A549 (cell line): ENCODE results near the gene IGF1. TPM values are rescaled to one million over a fixed set of nuclear protein-coding genes. Genes with fewer than 3 reads are reported as not detected.

ENCODE experiments used
- ATAC-seq, 2 experiments: fragments of 200-7000 bp in 1 of 2; fragments of >200 bp in 1 of 2; cut with Nextera tagmentation in 1 of 2; cut with Tn5 transposase in 1 of 2; 3 replicates each; pipeline versions ENCODE4 v1.8.0 to v1.9.1; 2018 to 2020; ENCODE audit warnings: mild to moderate bottlenecking in 1 of 2, moderate library complexity in 1 of 2
- CTCF ChIA-PET: fragments of 300-600 bp; sonication (Branson Sonifier 250); formaldehyde crosslinking; extraction: SDS; loops from one replicate; lab custom pipeline; 2021; ENCODE audit warnings: antibody characterized with exemption, inconsistent platforms; lab: Yijun Ruan, JAX
- POLR2A ChIA-PET: fragments of 350-600 bp; formaldehyde crosslinking; extraction: SDS; loops from one replicate; lab custom pipeline; 2021; ENCODE audit warnings: antibody characterized with exemption, inconsistent platforms; lab: Yijun Ruan, JAX
- DNase-seq, 2 experiments: peaks; one replicate each; pipeline versions ENCODE4 v3.0.0 to v3.0.0-alpha.2; 2011 to 2016; ENCODE audit warnings: low read depth in 1 of 2, low spot score in 1 of 2
- FAIRE-seq: peaks from 2 replicates; lab custom pipeline; 2011; peaks lifted over from hg19 to GRCh38; lab: Jason Lieb, UNC
- H3K27ac ChIP-seq, 2 experiments: fragments of >200 bp; sonication (Bioruptor Twin); formaldehyde crosslinking; 3 replicates each; pipeline ENCODE4 v1.5.1; 2016 to 2017
- H3K4me1 ChIP-seq: fragments of >200 bp; sonication (Bioruptor Twin); formaldehyde crosslinking; 3 replicates; pipeline ENCODE4 v1.6.1; 2016
- H3K4me2 ChIP-seq: fragments of >200 bp; sonication (Bioruptor Twin); formaldehyde crosslinking; 3 replicates; pipeline ENCODE4 v1.6.1; 2016
- H3K4me3 ChIP-seq: fragments of >200 bp; sonication (Bioruptor Twin); formaldehyde crosslinking; 3 replicates; pipeline ENCODE4 v1.5.1; 2016
- H3K9me3 ChIP-seq: fragments of >200 bp; sonication (Bioruptor Twin); formaldehyde crosslinking; 3 replicates; pipeline ENCODE4 v1.6.1; 2016
- BCL3 ChIP-seq: fragments of >200 bp; sonication (Bioruptor Twin); formaldehyde crosslinking; IDR thresholded peaks from 3 replicates; pipeline ENCODE4 v1.6.1; 2016
- BHLHE40 ChIP-seq: IDR thresholded peaks from 2 replicates; pipeline ENCODE4 v1.6.1; 2012; ENCODE audit warnings: low read depth, low read length, inconsistent platforms
- CBX2 ChIP-seq: fragments of 200-600 bp; sonication (generic); IDR thresholded peaks from 2 replicates; pipeline ENCODE4 v1.6.1; 2016; ENCODE audit warnings: low read depth, mild to moderate bottlenecking, borderline replicate concordance
- CBX8 ChIP-seq: fragments of 200-600 bp; sonication (generic); IDR thresholded peaks from 2 replicates; pipeline ENCODE4 v1.6.1; 2016
- EHF ChIP-seq: fragments of 250-450 bp; sonication (Bioruptor Pico); IDR thresholded peaks from 2 replicates; pipeline ENCODE4 v1.5.0; 2020; ENCODE audit warnings: mild to moderate bottlenecking
- ESRRA ChIP-seq: fragments of 150-350 bp; IDR thresholded peaks from 2 replicates; pipeline ENCODE4 v1.6.1; 2014; ENCODE audit warnings: mild to moderate bottlenecking, low read length, borderline replicate concordance
- FOSB ChIP-seq: fragments of 250-450 bp; sonication (Bioruptor Pico); IDR thresholded peaks from 2 replicates; pipeline ENCODE4 v1.5.0; 2020; ENCODE audit warnings: mild to moderate bottlenecking, moderate library complexity
- FOSL2 ChIP-seq, 2 experiments: fragments of 450-650 bp in 1 of 2; fragments of >200 bp in 1 of 2; sonication (Bioruptor Twin) in 1 of 2; formaldehyde crosslinking; IDR thresholded peaks; 2 replicates each; pipeline versions ENCODE4 v1.5.0 to v1.6.1; 2016 to 2020; ENCODE audit warnings: mild to moderate bottlenecking in 1 of 2, moderate library complexity in 1 of 2
- GATA3 ChIP-seq: IDR thresholded peaks from 2 replicates; pipeline ENCODE4 v1.6.1; 2012; ENCODE audit warnings: borderline replicate concordance
- HES2 ChIP-seq: fragments of >200 bp; sonication (Bioruptor Twin); formaldehyde crosslinking; IDR thresholded peaks from 2 replicates; pipeline ENCODE4 v1.6.1; 2016
- HOXA7 ChIP-seq: fragments of 250-450 bp; sonication (Bioruptor Pico); IDR thresholded peaks from 2 replicates; pipeline ENCODE4 v1.5.0; 2020; ENCODE audit warnings: mild to moderate bottlenecking, moderate library complexity
- HOXB13 ChIP-seq: fragments of 250-450 bp; sonication (Bioruptor Pico); IDR thresholded peaks from 2 replicates; pipeline ENCODE4 v1.5.0; 2020; ENCODE audit warnings: low read depth, mild to moderate bottlenecking, moderate library complexity
- HOXB5 ChIP-seq: fragments of 250-450 bp; sonication (Bioruptor Pico); IDR thresholded peaks from 2 replicates; pipeline ENCODE4 v1.5.0; 2020; ENCODE audit warnings: mild to moderate bottlenecking, moderate library complexity
- JUNB ChIP-seq: fragments of >200 bp; sonication (Bioruptor Twin); formaldehyde crosslinking; IDR thresholded peaks from 2 replicates; pipeline ENCODE4 v1.6.1; 2016
- KDM5A ChIP-seq: fragments of 200-600 bp; sonication (generic); IDR thresholded peaks from 2 replicates; pipeline ENCODE4 v1.6.1; 2016; ENCODE audit warnings: antibody characterized with exemption, mild to moderate bottlenecking
- MAFK ChIP-seq: fragments of 450-650 bp; IDR thresholded peaks from 2 replicates; pipeline ENCODE4 v1.6.1; 2014; ENCODE audit not compliant: partially characterized antibody
- MAX ChIP-seq: IDR thresholded peaks from 2 replicates; pipeline ENCODE4 v1.6.1; 2012
- MAZ ChIP-seq: fragments of 150-350 bp; IDR thresholded peaks from 2 replicates; pipeline ENCODE4 v1.6.1; 2014; ENCODE audit warnings: antibody characterized with exemption, low read depth, low read length, borderline replicate concordance
- NFE2L2 ChIP-seq: fragments of 150-350 bp; conservative IDR thresholded peaks from 2 replicates; pipeline ENCODE4 v1.6.1; 2014; ENCODE audit warnings: low read length
- NPAS2 ChIP-seq: fragments of 250-450 bp; sonication (Bioruptor Pico); IDR thresholded peaks from 2 replicates; pipeline ENCODE4 v1.8.0; 2022; ENCODE audit warnings: mild to moderate bottlenecking, moderate library complexity, borderline replicate concordance
- PHF8 ChIP-seq: fragments of 200-600 bp; sonication (generic); IDR thresholded peaks from 2 replicates; pipeline ENCODE4 v1.6.1; 2016; ENCODE audit warnings: low read depth, mild to moderate bottlenecking, antibody characterized with exemption, moderate library complexity, borderline replicate concordance
- POLR2AphosphoS2 ChIP-seq: conservative IDR thresholded peaks from 2 replicates; pipeline ENCODE4 v1.6.1; 2012; ENCODE audit warnings: low read length, improper control_type of control experiment, inconsistent platforms
- RAD21 ChIP-seq, 2 experiments: fragments of >200 bp in 1 of 2; sonication (Bioruptor Twin) in 1 of 2; formaldehyde crosslinking in 1 of 2; IDR thresholded peaks in 1 of 2; conservative IDR thresholded peaks in 1 of 2; 2 replicates in 1 of 2; 3 replicates in 1 of 2; pipeline ENCODE4 v1.6.1; 2012 to 2018; ENCODE audit warnings: inconsistent platforms in 1 of 2
- RARB ChIP-seq: fragments of 250-450 bp; sonication (Bioruptor Pico); IDR thresholded peaks from 2 replicates; pipeline ENCODE4 v1.8.0; 2021; ENCODE audit warnings: mild to moderate bottlenecking, moderate library complexity
- RCOR1 ChIP-seq: fragments of 150-350 bp; IDR thresholded peaks from 2 replicates; pipeline ENCODE4 v1.6.1; 2014; ENCODE audit warnings: antibody characterized with exemption, low read length, low read depth
- REST ChIP-seq: fragments of 200-600 bp; sonication (generic); IDR thresholded peaks from 2 replicates; pipeline ENCODE4 v1.6.1; 2016; ENCODE audit warnings: antibody characterized with exemption, mild to moderate bottlenecking, moderate library complexity
- RNF2 ChIP-seq: fragments of 200-600 bp; sonication (generic); IDR thresholded peaks from 2 replicates; pipeline ENCODE4 v1.6.1; 2016; ENCODE audit warnings: low read depth, mild to moderate bottlenecking, antibody characterized with exemption, moderate library complexity, borderline replicate concordance
- SMC3 ChIP-seq: fragments of >200 bp; sonication (Bioruptor Twin); formaldehyde crosslinking; IDR thresholded peaks from 3 replicates; pipeline ENCODE4 v1.6.1; 2018; ENCODE audit warnings: inconsistent platforms
- SREBF2 ChIP-seq: fragments of 450-650 bp; IDR thresholded peaks from 2 replicates; pipeline ENCODE4 v1.6.1; 2014; ENCODE audit warnings: mild to moderate bottlenecking, moderate library complexity
- TP53 ChIP-seq: fragments of 250-450 bp; sonication (Bioruptor Pico); IDR thresholded peaks from 2 replicates; pipeline ENCODE4 v1.5.0; 2021; ENCODE audit warnings: mild to moderate bottlenecking, moderate library complexity
- USF2 ChIP-seq: fragments of 450-650 bp; IDR thresholded peaks from 2 replicates; pipeline ENCODE4 v1.6.1; 2014; ENCODE audit warnings: antibody characterized with exemption
- ZFP36 ChIP-seq: fragments of 450-650 bp; IDR thresholded peaks from 2 replicates; pipeline ENCODE4 v1.6.1; 2014; ENCODE audit warnings: borderline replicate concordance; ENCODE audit not compliant: partially characterized antibody
- ZSCAN20 ChIP-seq: fragments of 250-450 bp; sonication (Bioruptor Pico); IDR thresholded peaks from 2 replicates; pipeline ENCODE4 v1.8.0; 2022; ENCODE audit warnings: mild to moderate bottlenecking, moderate library complexity
- WGBS: methylation state at CpG from one replicate; pipeline ENCODE4 v1.1.6; 2017; ENCODE audit errors: missing lambda C conversion rate; 5-methylcytosine and 5-hydroxymethylcytosine counted together
- polyA plus RNA-seq, 4 experiments: library from polyadenylated mRNA; depleted of rRNA in 3 of 4; stranded (reverse); fragments of >200 nt; fragmentation: RNase III in 1 of 4; extraction: RNeasy Plus Mini Kit Qiagen cat#74134 plus additional on column Dnase treatment in 1 of 4; gene quantifications; 2 replicates in 3 of 4; 3 replicates in 1 of 4; pipeline ENCODE4 v1.2.3, GENCODE V29; 2011 to 2017

Gene IGF1
- polyA plus RNA-seq, 2 of the 4 experiments (the other 2 are of a cell fraction), result 0.16 TPM; not detected in 1

- ChIA-PET CTCF (interaction anchor here (0.9 kb wide), 1 partner anchor 17 kb away, joined by 3 read pairs; no protein-coding TSS in a partner anchor), POLR2A (no interaction called here)
- Histone ChIP-seq H3K9me3 (no peaks in the 10 kb centered on the region), H3K4me3 (no peak overlapping the region), H3K4me2 (no peak overlapping the region), H3K4me1 (no peaks in the 10 kb centered on the region), H3K27ac (no peak overlapping the region)
- no peak for ATAC-seq
- TF ChIP-seq SMC3 (no peak), RARB (no peak), RAD21 (conservative IDR thresholded peaks at IDR 0.05 in 1 of 2, IDR thresholded peaks at IDR 0.05 in 1 of 2) (no peak), ZSCAN20 (CRISPR knock-in tag) (no peak), ESRRA (no peak), EHF (no peak), NFE2L2 (no peak), MAFK (no peak), USF2 (no peak), HOXB13 (CRISPR knock-in tag) (no peak), BHLHE40 (no peak), HOXB5 (no peak), GATA3 (no peak), FOSB (no peak), MAZ (no peak), RCOR1 (no peak), RNF2 (no peak), HOXA7 (CRISPR knock-in tag) (no peak), CBX2 (no peak)
- 72% methylated on average over 1 of the region's 1 CpG for WGBS
- DNase-seq, result no peak
- FAIRE-seq, result no peak
Measured at GRCh38 chr12:102394200-102394599, 86.2 kb downstream of the IGF1 start.

GRCh38 chr12:102390068-102390467, 90.3 kb downstream of the IGF1 start:
- POLR2A ChIA-PET, result no interaction called here
- ATAC-seq, result no peak

More at GRCh38 chr12:102390068-102390467, 90.3 kb downstream of the IGF1 start:
- H3K4me3 ChIP-seq, result no peak overlapping the region
- WGBS, result 33% methylated on average over 4 of the region's 4 CpGs
- peaks cover 5% of the 10 kb centered on the region; the same call in 2 of the 3 replicates for H3K9me3 ChIP-seq
- TF ChIP-seq MAX (no peak), HOXA7 (CRISPR knock-in tag) (no peak), CBX2 (no peak), HES2 (no peak), CBX8 (no peak), REST (no peak), JUNB (no peak), KDM5A (no peak), ZFP36 (no peak), MAFK (no peak), BCL3 (no peak), POLR2AphosphoS2 (no peak), GATA3 (no peak), FOSL2 (IDR thresholded peaks at IDR 0.05) (no peak), FOSL2 (CRISPR knock-in tag; IDR thresholded peaks at IDR 0.05) (no peak), RARB (no peak), SREBF2 (no peak), NPAS2 (no peak), PHF8 (no peak), TP53 (CRISPR knock-in tag) (no peak)
- TF ChIP-seq, all 56 proteins: peak for 0
- DNase-seq (no peak), FAIRE-seq (no peak)
- no peaks in the 10 kb centered on the region for H3K4me1 ChIP-seq
- H3K27ac ChIP-seq, result no peak overlapping the region
- H3K4me2 ChIP-seq, result no peak overlapping the region
- CTCF ChIA-PET, result interaction anchor here (1.0 kb wide), 1 partner anchor 14 kb away, joined by 3 read pairs; no protein-coding TSS in a partner anchor
